HepG2 (cell line): ENCODE measurements around the gene CPT1B. TPM values are rescaled to one million over a fixed set of nuclear protein-coding genes. Genes with fewer than 3 reads are reported as not detected.

Experiments used
- AKNA ChIP-seq: sonication (generic); formaldehyde crosslinking; IDR thresholded peaks from 2 replicates; pipeline ENCODE4 v1.4.0; 2020; ENCODE audit warnings: missing genetic modification reagents, borderline replicate concordance
- ARID2 ChIP-seq: sonication (generic); formaldehyde crosslinking; IDR thresholded peaks from 2 replicates; pipeline ENCODE4 v1.8.1; 2022; ENCODE audit warnings: mild to moderate bottlenecking, missing genetic modification reagents, borderline replicate concordance
- ATF2 ChIP-seq: sonication (generic); formaldehyde crosslinking; IDR thresholded peaks from 2 replicates; pipeline ENCODE4 v1.4.0; 2020; ENCODE audit warnings: missing genetic modification reagents
- EEA1 ChIP-seq: sonication (generic); formaldehyde crosslinking; IDR thresholded peaks from 2 replicates; pipeline ENCODE4 v1.5.1; 2020; ENCODE audit warnings: mild to moderate bottlenecking, missing genetic modification reagents, borderline replicate concordance
- ERF ChIP-seq: IDR thresholded peaks from 2 replicates; pipeline ENCODE4 v1.6.1; 2018; ENCODE audit warnings: missing biosample characterization, missing genetic modification reagents
- ETV6 ChIP-seq: sonication (generic); formaldehyde crosslinking; conservative IDR thresholded peaks from 2 replicates; pipeline ENCODE4 v1.4.0; 2020; ENCODE audit warnings: missing genetic modification reagents
- GMEB1 ChIP-seq: sonication (generic); formaldehyde crosslinking; IDR thresholded peaks from 2 replicates; pipeline ENCODE4 v1.5.1; 2020; ENCODE audit warnings: missing genetic modification reagents, mild to moderate bottlenecking, borderline replicate concordance
- IKZF4 ChIP-seq: sonication (generic); formaldehyde crosslinking; IDR thresholded peaks from 2 replicates; pipeline ENCODE4 v1.5.1; 2020; ENCODE audit warnings: borderline replicate concordance, mild to moderate bottlenecking, low read depth, missing genetic modification reagents; ENCODE audit errors: not compliant biosample characterization
- JUNB ChIP-seq: sonication (generic); formaldehyde crosslinking; IDR thresholded peaks from 2 replicates; pipeline ENCODE4 v1.8.0; 2022; ENCODE audit warnings: missing genetic modification reagents, mild to moderate bottlenecking, borderline replicate concordance
- MAF1 ChIP-seq: sonication (generic); formaldehyde crosslinking; IDR thresholded peaks from 2 replicates; pipeline ENCODE4 v1.5.0; 2020; ENCODE audit warnings: missing genetic modification reagents, borderline replicate concordance
- MIXL1 ChIP-seq: IDR thresholded peaks from 2 replicates; pipeline ENCODE4 v1.6.1; 2016
- MXD4 ChIP-seq: IDR thresholded peaks from 2 replicates; pipeline ENCODE4 v1.6.1; 2016; ENCODE audit warnings: mild to moderate bottlenecking, missing biosample characterization, missing genetic modification reagents
- NFE2L2 ChIP-seq: fragments of 150-350 bp; IDR thresholded peaks from 2 replicates; pipeline ENCODE4 v1.6.1; 2014; ENCODE audit warnings: low read length
- NONO ChIP-seq, 2 experiments: fragments of 450-650 bp in 1 of 2; sonication (generic) in 1 of 2; formaldehyde crosslinking in 1 of 2; IDR thresholded peaks in 1 of 2; conservative IDR thresholded peaks in 1 of 2; 2 replicates each; pipeline versions ENCODE4 v1.6.1 to v1.8.0; 2017 to 2022; ENCODE audit warnings: mild to moderate bottlenecking in 1 of 2, missing genetic modification reagents in 1 of 2, moderate library complexity in 1 of 2
- TCF7L2 ChIP-seq: IDR thresholded peaks from 2 replicates; pipeline ENCODE4 v1.6.1; 2011; ENCODE audit warnings: mild to moderate bottlenecking, low read depth, low read length, moderate library complexity
- TRIM24 ChIP-seq: sonication (generic); formaldehyde crosslinking; IDR thresholded peaks from 2 replicates; pipeline ENCODE4 v1.8.0; 2022; ENCODE audit warnings: mild to moderate bottlenecking, missing genetic modification reagents
- ZNF256 ChIP-seq: sonication (generic); formaldehyde crosslinking; conservative IDR thresholded peaks from 2 replicates; pipeline ENCODE4 v1.4.0; 2020; ENCODE audit warnings: missing genetic modification reagents
- ZNF282 ChIP-seq: fragments of 450-650 bp; IDR thresholded peaks from 2 replicates; pipeline ENCODE4 v1.6.1; 2018; ENCODE audit not compliant: partially characterized antibody
- ZNF362 ChIP-seq: sonication (generic); formaldehyde crosslinking; IDR thresholded peaks from 2 replicates; pipeline ENCODE4 v1.4.0; 2020; ENCODE audit warnings: missing genetic modification reagents, mild to moderate bottlenecking, borderline replicate concordance
- ZNF777 ChIP-seq: sonication (generic); formaldehyde crosslinking; IDR thresholded peaks from 2 replicates; pipeline ENCODE4 v1.4.0; 2020; ENCODE audit warnings: missing genetic modification reagents
- polyA plus RNA-seq, 8 experiments: library from polyadenylated mRNA; depleted of rRNA in 3 of 8; stranded (reverse) in 7 of 8; unstranded in 1 of 8; fragments of >200 nt; fragmentation: Illumina TruSeq in 4 of 8; extraction: Trizol in 4 of 8; gene quantifications; 2 replicates each; pipeline versions ENCODE4 v1.2.1 to v1.2.3, GENCODE V29; 2011 to 2016; ENCODE audit warnings: low read depth in 4 of 8, missing spikeins in 1 of 8, mixed read lengths in 1 of 8; ENCODE audit not compliant: insufficient read depth in 1 of 8
- total RNA-seq, 5 experiments: library from RNA; depleted of rRNA; stranded (reverse); fragments of >200 nt; fragmentation: Illumina TruSeq; extraction: Trizol; gene quantifications; 2 replicates each; pipeline ENCODE4 v1.2.3, GENCODE V29; 2016; ENCODE audit warnings: low read depth in 1 of 5

CPT1B gene
- total and polyA plus RNA-seq, 2 of the 13 experiments (the other 11 are each of a cell fraction or from before 2014, with no cell fraction given), result 9.2 to 19.5 TPM

GRCh38 chr22:50599816-50600455 lies 21.7 kb upstream of the CPT1B start (continued):
- TF ChIP-seq ZNF777 (CRISPR knock-in tag), result peak; percentile 92
- TF ChIP-seq AKNA, result peak; percentile 96
- TF ChIP-seq EEA1 (CRISPR knock-in tag), result peak; percentile 99
- TF ChIP-seq NFE2L2, result no peak
- TF ChIP-seq TRIM24 (CRISPR knock-in tag), result no peak
- peak; percentile 94 for TF ChIP-seq MIXL1 (CRISPR knock-in tag)
- peak; percentile 100 for TF ChIP-seq ERF (CRISPR knock-in tag)
- peak; percentile 99 for TF ChIP-seq MAF1
- no peak for TF ChIP-seq NONO (IDR thresholded peaks at IDR 0.05)
- TF ChIP-seq NONO (CRISPR knock-in tag; conservative IDR thresholded peaks at IDR 0.05), result peak; percentile 35; the same call in 1 of the 2 replicates
- TF ChIP-seq TCF7L2, result no peak
- peak; percentile 57; the same call in 1 of the 2 replicates for TF ChIP-seq ARID2 (CRISPR knock-in tag)
- TF ChIP-seq IKZF4 (CRISPR knock-in tag), result peak; percentile 99
- TF ChIP-seq JUNB, result peak; percentile 90
- peak; percentile 93 for TF ChIP-seq ATF2 (CRISPR knock-in tag)
- TF ChIP-seq MXD4 (CRISPR knock-in tag), result peak; percentile 99
- TF ChIP-seq ZNF362 (CRISPR knock-in tag), result peak; percentile 54; the same call in 1 of the 2 replicates
- peak; percentile 29; the same call in 1 of the 2 replicates for TF ChIP-seq GMEB1 (CRISPR knock-in tag)
- peak; percentile 99 for TF ChIP-seq ETV6 (CRISPR knock-in tag)
- no peak for TF ChIP-seq ZNF282
- TF ChIP-seq ZNF256 (CRISPR knock-in tag), result peak; percentile 99
